ENCODE results near the gene EPHA4.

GRCh38 chr2:221468317-221468716, 103.8 kb downstream of the EPHA4 start:
- TF ChIP-seq CTCF (IDR thresholded peaks at IDR 0.05) (no peak), POLR2A (IDR thresholded peaks at IDR 0.05) (no peak)

All from stomach (tissue), 4 donors.